ENCODE measurements around the gene MYO7A. TPM values are rescaled to one million over a fixed set of nuclear protein-coding genes. Genes with fewer than 3 reads are reported as not detected.

MYO7A gene
- total and polyA plus RNA-seq, 2 experiments from 2014 or later, result 1.8 to 5.4 TPM

DNA sequence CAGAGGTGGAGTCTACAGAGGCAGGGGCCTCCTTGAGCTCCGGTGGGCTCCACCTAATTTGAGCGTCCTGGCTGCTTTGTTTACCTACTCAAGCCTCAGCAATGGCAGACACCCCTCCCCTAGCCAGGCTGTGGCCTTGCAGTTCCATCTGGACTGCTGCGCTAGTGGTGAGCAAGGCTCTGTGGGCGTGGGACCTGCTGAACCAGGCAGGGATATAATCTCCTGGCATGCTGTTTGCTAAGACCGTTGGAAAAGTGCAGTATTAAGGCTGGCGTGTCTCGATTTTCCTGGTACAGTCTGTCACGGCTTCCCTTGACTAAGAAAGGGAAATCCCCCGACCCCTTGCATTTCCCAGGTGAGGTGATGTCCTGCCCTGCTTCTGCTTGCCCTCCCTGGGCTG lies 95.8 kb downstream of the MYO7A start:
- TF ChIP-seq POLR2AphosphoS5 (IDR thresholded peaks at IDR 0.05; ENCODE audit: low read depth) (no peak), JUNB (IDR thresholded peaks at IDR 0.05; ENCODE audit: unreplicated experiment) (no peak), ZNF331 (CRISPR knock-in tag; IDR thresholded peaks at IDR 0.05; ENCODE audit: low read depth) (no peak), CREB1 (CRISPR knock-in tag; IDR thresholded peaks at IDR 0.05; ENCODE audit: low read depth) (no peak), NANOG (IDR thresholded peaks at IDR 0.05; ENCODE audit: borderline replicate concordance) (no peak)
- TF ChIP-seq, protein P1, sequence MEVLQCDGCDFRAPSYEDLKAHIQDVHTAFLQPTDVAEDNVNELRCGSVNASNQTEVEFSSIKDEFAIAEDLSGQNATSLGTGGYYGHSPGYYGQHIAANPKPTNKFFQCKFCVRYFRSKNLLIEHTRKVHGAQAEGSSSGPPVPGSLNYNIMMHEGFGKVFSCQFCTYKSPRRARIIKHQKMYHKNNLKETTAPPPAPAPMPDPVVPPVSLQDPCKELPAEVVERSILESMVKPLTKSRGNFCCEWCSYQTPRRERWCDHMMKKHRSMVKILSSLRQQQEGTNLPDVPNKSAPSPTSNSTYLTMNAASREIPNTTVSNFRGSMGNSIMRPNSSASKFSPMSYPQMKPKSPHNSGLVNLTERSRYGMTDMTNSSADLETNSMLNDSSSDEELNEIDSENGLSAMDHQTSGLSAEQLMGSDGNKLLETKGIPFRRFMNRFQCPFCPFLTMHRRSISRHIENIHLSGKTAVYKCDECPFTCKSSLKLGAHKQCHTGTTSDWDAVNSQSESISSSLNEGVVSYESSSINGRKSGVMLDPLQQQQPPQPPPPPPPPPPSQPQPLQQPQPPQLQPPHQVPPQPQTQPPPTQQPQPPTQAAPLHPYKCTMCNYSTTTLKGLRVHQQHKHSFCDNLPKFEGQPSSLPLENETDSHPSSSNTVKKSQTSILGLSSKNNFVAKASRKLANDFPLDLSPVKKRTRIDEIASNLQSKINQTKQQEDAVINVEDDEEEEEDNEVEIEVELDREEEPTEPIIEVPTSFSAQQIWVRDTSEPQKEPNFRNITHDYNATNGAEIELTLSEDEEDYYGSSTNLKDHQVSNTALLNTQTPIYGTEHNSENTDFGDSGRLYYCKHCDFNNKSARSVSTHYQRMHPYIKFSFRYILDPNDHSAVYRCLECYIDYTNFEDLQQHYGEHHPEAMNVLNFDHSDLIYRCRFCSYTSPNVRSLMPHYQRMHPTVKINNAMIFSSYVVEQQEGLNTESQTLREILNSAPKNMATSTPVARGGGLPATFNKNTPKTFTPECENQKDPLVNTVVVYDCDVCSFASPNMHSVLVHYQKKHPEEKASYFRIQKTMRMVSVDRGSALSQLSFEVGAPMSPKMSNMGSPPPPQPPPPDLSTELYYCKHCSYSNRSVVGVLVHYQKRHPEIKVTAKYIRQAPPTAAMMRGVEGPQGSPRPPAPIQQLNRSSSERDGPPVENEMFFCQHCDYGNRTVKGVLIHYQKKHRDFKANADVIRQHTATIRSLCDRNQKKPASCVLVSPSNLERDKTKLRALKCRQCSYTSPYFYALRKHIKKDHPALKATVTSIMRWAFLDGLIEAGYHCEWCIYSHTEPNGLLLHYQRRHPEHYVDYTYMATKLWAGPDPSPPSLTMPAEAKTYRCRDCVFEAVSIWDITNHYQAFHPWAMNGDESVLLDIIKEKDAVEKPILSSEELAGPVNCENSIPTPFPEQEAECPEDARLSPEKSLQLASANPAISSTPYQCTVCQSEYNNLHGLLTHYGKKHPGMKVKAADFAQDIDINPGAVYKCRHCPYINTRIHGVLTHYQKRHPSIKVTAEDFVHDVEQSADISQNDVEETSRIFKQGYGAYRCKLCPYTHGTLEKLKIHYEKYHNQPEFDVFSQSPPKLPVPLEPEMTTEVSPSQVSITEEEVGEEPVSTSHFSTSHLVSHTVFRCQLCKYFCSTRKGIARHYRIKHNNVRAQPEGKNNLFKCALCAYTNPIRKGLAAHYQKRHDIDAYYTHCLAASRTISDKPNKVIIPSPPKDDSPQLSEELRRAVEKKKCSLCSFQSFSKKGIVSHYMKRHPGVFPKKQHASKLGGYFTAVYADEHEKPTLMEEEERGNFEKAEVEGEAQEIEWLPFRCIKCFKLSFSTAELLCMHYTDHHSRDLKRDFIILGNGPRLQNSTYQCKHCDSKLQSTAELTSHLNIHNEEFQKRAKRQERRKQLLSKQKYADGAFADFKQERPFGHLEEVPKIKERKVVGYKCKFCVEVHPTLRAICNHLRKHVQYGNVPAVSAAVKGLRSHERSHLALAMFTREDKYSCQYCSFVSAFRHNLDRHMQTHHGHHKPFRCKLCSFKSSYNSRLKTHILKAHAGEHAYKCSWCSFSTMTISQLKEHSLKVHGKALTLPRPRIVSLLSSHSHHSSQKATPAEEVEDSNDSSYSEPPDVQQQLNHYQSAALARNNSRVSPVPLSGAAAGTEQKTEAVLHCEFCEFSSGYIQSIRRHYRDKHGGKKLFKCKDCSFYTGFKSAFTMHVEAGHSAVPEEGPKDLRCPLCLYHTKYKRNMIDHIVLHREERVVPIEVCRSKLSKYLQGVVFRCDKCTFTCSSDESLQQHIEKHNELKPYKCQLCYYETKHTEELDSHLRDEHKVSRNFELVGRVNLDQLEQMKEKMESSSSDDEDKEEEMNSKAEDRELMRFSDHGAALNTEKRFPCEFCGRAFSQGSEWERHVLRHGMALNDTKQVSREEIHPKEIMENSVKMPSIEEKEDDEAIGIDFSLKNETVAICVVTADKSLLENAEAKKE (CRISPR knock-in tag; IDR thresholded peaks at IDR 0.05), result no peak
- no peak overlapping the region for H3K4me3 Mint-ChIP-seq
- Histone ChIP-seq H3K9me2 (ENCODE audit: insufficient read depth) (no peaks in the 10 kb centered on the region), H3K36me3 (ENCODE audit: insufficient read depth) (no peaks in the 10 kb centered on the region), H2AFZ (no peak overlapping the region), H3K79me2 (replicated peaks; ENCODE audit: insufficient read depth) (no peaks in the 10 kb centered on the region), H3K27me3 (ENCODE audit: insufficient read depth) (no peaks in the 10 kb centered on the region), H3F3A (replicated peaks; ENCODE audit: low read depth) (no peaks in the 10 kb centered on the region), H3K4me2 (no peak overlapping the region), H3K4me1 (ENCODE audit: insufficient read depth) (no peaks in the 10 kb centered on the region), H3K4me3 (no peak overlapping the region), H3K27ac (ENCODE audit: low read depth) (no peak overlapping the region), H4K20me1 (replicated peaks; ENCODE audit: insufficient read depth) (no peaks in the 10 kb centered on the region)
- no peaks in the 10 kb centered on the region for H3K9me3 Mint-ChIP-seq
- H3K27me3 Mint-ChIP-seq (ENCODE audit: insufficient read depth, low read depth, poor library complexity), result no peaks in the 10 kb centered on the region
- ATAC-seq, result no peak
- no peaks in the 10 kb centered on the region for H3K36me3 Mint-ChIP-seq (ENCODE audit: low read depth)
- no peak overlapping the region for H3K27ac Mint-ChIP-seq
- no peaks in the 10 kb centered on the region for H3K4me1 Mint-ChIP-seq
- DNase-seq (ENCODE audit: low spot score), result no peak

DNA sequence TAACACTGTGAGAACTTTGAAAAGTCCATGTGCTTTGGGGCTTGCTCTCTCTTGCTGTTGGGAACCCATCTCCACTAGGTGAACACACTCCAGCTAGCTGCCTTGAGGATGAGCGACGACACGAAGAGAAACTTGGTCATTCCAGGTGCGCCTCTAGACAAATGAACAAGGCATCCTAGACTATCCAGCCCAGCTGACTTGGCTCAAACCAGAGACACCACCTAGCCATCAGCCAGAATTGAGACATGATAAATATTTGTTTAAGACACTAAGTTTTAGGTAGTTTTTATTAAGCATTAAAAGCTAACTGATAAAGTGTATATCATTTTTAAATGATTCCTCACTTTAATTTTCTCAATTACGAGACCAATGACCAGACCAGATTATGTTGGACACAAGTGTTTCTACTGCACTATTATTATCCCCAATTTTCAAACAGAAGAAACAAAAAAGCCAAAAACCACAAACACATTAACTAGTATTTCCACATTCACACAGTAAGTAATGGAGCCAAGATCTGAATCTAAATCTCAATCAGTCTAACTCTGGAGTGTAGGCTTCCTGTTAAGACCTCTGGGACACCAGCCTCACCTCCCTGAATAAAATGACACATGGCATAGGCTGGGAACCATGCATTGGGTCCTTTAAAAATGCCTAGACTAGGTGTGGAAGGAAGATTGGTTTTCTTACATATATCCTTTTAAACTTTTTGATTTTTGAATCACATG lies 103.0 kb downstream of the MYO7A start:
- Mint-ChIP-seq H3K4me3 (no peak overlapping the region), H3K4me1 (no peaks in the 10 kb centered on the region), H3K27me3 (ENCODE audit: insufficient read depth, low read depth, poor library complexity) (peaks cover 1% of the 10 kb centered on the region), H3K9me3 (no peaks in the 10 kb centered on the region), H3K36me3 (ENCODE audit: low read depth) (no peaks in the 10 kb centered on the region), H3K27ac (no peak overlapping the region)
- Histone ChIP-seq H3K27me3 (ENCODE audit: insufficient read depth) (no peaks in the 10 kb centered on the region), H3K36me3 (ENCODE audit: insufficient read depth) (no peaks in the 10 kb centered on the region), H3K9me2 (ENCODE audit: insufficient read depth) (no peaks in the 10 kb centered on the region), H2AFZ (no peak overlapping the region), H3K4me1 (ENCODE audit: insufficient read depth) (no peaks in the 10 kb centered on the region), H3F3A (replicated peaks; ENCODE audit: low read depth) (no peaks in the 10 kb centered on the region), H3K27ac (ENCODE audit: low read depth) (no peak overlapping the region), H4K20me1 (replicated peaks; ENCODE audit: insufficient read depth) (no peaks in the 10 kb centered on the region), H3K4me2 (no peak overlapping the region), H3K4me3 (no peak overlapping the region), H3K79me2 (replicated peaks; ENCODE audit: insufficient read depth) (no peaks in the 10 kb centered on the region)
- no peak for DNase-seq (ENCODE audit: low spot score)
- no peak for ATAC-seq
- TF ChIP-seq ZNF114 (CRISPR knock-in tag; IDR thresholded peaks at IDR 0.05), result no peak
- TF ChIP-seq STAT1 (IDR thresholded peaks at IDR 0.05; ENCODE audit: unreplicated experiment), result no peak
- no peak for TF ChIP-seq NANOG (IDR thresholded peaks at IDR 0.05; ENCODE audit: borderline replicate concordance)
- no peak for TF ChIP-seq ZNF331 (CRISPR knock-in tag; IDR thresholded peaks at IDR 0.05; ENCODE audit: low read depth)
- no peak for TF ChIP-seq POLR2AphosphoS5 (IDR thresholded peaks at IDR 0.05; ENCODE audit: low read depth)
